GM19372 (cell line): Measurements from ENCODE around the gene CDCA7L.
A peak's percentile ranks its signal among the peaks of the same experiment; 100 is the strongest.
"Not testable (repeated sequence)": the region's sequence is repeated elsewhere in the genome, so short reads cannot be mapped to it uniquely, and the experiment has no call there.

Experiments used
- ATAC-seq: cut with Tn5 transposase; IDR thresholded peaks from one replicate; pipeline ENCODE4 v1.9.1; 2021; ENCODE audit warnings: mild to moderate bottlenecking, low read depth, moderate library complexity; ENCODE audit not compliant: unreplicated experiment

Gene CDCA7L

GRCh38 chr7:21946222-21946709 lies 567 bp upstream of the CDCA7L start:
- ATAC-seq: no peak

- ATAC-seq: no peak
Observed at GRCh38 chr7:21944616-21945453, 864 bp downstream of the CDCA7L start.

GRCh38 chr7:21943436-21943835 lies 2.3 kb downstream of the CDCA7L start:
- no peak for ATAC-seq

GRCh38 chr7:21942955-21943354 lies 2.7 kb downstream of the CDCA7L start:
- no peak for ATAC-seq

GRCh38 chr7:21941611-21942141 lies 4.0 kb downstream of the CDCA7L start:
- ATAC-seq: no peak

- ATAC-seq: no peak
Observed at GRCh38 chr7:21939858-21940372, 5.8 kb downstream of the CDCA7L start.

- peak; percentile 66 for ATAC-seq
Observed at GRCh38 chr7:21939136-21939857, 6.4 kb downstream of the CDCA7L start.

GRCh38 chr7:21938463-21938862 lies 7.2 kb downstream of the CDCA7L start:
- no peak for ATAC-seq

GRCh38 chr7:21934808-21935207 lies 10.9 kb downstream of the CDCA7L start:
- ATAC-seq: no peak

- ATAC-seq: not testable (repeated sequence)
Observed at GRCh38 chr7:21933293-21933692, 12.4 kb downstream of the CDCA7L start.

GRCh38 chr7:21927693-21928092 lies 18.0 kb downstream of the CDCA7L start:
- ATAC-seq: no peak

- ATAC-seq: no peak
Observed at GRCh38 chr7:21926448-21926847, 19.3 kb downstream of the CDCA7L start.

- no peak for ATAC-seq
Observed at GRCh38 chr7:21923658-21924057, 22.0 kb downstream of the CDCA7L start.

- no peak for ATAC-seq
Observed at GRCh38 chr7:21922605-21923004, 23.1 kb downstream of the CDCA7L start.

- no peak for ATAC-seq
Observed at GRCh38 chr7:21920936-21921335, 24.8 kb downstream of the CDCA7L start.

GRCh38 chr7:21918216-21918615 lies 27.5 kb downstream of the CDCA7L start:
- ATAC-seq: no peak

GRCh38 chr7:21916629-21917028 lies 29.1 kb downstream of the CDCA7L start:
- no peak for ATAC-seq

GRCh38 chr7:21916176-21916575 lies 29.5 kb downstream of the CDCA7L start:
- no peak for ATAC-seq

- ATAC-seq: no peak
Observed at GRCh38 chr7:21915140-21915539, 30.6 kb downstream of the CDCA7L start.

GRCh38 chr7:21914671-21915070 lies 31.0 kb downstream of the CDCA7L start:
- no peak for ATAC-seq
